NCI-H2081 treated with DMSO at 0.1 percent for 48 hours (cell line): Measurements from ENCODE around the gene HLCS.

Experiments used
- DNase-seq: peaks from one replicate; lab custom pipeline; 2025; lab: John Stamatoyannopoulos, UW

Gene HLCS

GRCh38 chr21:36722370-36723368 is 243.8 kb downstream of the HLCS start:
- no peak for DNase-seq

GRCh38 chr21:36721817-36722216 is 244.7 kb downstream of the HLCS start:
- no peak for DNase-seq

- no peak for DNase-seq
Observed at GRCh38 chr21:36719614-36720013, 246.9 kb downstream of the HLCS start.

DNA sequence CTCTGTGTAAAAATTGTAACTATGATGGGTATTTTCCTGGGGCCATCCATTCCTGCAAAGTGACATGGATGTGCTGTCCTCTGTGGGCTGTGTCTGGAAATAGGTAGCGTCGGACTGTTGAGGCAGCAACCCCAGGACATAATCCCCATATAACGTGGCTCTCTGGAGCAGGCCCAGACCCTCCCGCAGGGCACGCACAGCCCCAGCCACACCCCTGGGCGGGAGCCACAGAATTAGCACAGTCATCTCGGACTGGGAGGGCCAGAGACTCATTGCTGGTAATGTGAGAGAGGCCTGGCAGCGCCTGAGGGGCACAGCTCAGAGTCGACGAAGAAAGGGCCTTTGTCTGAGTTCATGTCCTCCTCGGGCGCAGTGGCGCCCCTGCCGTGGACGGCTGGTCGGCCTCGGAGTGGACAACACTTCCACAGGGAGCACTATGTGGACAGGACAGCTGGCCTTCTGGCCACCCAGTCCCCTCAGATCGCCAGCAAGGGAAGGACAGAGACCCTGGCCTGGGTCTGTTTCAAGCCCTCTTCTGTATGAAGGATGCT is 247.4 kb downstream of the HLCS start:
- DNase-seq = no peak

DNA sequence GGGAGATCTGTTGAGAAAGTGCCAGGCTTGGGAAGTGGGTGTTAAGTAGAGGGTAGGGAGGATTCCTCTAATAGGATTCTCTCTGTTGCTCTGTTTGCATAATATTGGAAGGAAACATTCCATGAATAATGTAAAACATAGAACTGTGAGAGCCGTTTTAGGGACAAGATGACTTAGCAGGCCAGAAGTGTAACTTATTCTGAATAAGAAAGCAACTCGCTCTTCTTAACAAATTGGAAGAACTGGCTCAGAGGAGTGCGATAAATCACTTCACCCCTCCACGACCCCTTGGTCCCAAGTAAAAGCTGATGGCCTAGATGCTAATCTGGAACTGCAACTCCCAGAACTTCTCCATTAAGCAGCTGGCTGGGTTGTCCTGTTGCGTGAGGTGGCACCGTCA is 248.5 kb downstream of the HLCS start:
- no peak for DNase-seq

DNA sequence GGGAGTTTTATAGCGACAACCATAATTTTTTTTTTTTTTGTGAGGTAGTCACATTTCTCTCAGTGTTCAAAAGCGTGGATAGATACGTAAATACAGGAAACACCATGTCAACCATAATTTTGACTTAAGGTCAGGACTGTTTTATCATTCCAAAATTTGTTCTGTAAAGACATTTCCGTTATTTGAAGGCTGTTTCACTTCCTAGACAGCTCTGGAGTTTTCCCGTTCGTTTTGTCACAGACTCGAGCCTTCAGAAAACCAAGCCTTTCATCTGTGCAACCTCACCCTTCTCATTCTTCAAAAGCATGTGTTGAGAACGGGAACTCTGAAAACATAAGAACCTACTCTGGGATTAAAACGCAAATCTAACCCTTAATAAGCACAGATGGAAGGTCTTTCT is 249.6 kb downstream of the HLCS start:
- DNase-seq = no peak

GRCh38 chr21:36716387-36716786 is 250.1 kb downstream of the HLCS start:
- DNase-seq = no peak

GRCh38 chr21:36713746-36714145 is 252.7 kb downstream of the HLCS start:
- DNase-seq = no peak

- no peak for DNase-seq
Observed at GRCh38 chr21:36710729-36711048, 255.8 kb downstream of the HLCS start.

DNA sequence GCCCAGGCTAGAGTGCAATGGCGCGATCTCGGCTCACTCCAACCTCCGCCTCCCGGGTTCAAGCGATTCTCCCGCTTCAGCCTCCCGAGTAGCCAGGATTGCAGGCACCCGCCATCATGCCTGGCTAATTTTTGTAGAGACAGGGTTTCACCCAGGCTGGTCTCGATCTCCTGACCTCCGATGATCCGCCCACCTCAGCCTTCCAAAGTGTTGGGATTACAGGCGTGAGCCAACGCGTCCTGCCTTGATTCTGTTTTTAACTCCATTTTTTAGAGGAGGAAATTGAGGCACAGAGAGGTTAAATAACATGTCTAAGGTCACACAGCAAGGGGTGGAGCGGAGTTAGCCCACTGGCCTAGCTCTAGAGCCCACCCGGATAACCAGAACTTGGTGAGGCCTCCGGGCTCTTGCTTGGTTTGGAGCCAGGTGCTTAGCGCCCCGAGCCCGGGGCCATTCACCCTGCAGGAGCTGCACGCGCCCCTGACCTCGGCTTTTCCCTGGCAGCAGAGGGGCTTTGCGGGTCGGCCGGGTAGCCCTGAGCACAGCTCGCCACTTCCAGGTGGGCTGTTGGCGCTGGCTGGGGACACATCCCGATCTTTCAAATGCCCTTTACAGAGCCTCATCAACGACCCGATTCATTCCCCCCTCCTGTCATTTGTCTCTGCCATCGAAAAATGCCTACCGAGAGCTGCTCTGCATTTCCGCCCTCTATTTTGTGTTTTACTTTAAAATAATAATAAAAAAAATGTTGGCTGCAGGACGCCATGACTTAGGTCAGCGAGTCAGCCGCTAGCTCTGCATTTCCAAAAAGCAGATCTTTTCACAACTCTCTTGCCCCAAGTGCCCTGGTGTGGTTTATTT is 256.4 kb downstream of the HLCS start:
- DNase-seq = no peak

GRCh38 chr21:36709030-36709867 is 257.2 kb downstream of the HLCS start:
- DNase-seq = no peak

DNA sequence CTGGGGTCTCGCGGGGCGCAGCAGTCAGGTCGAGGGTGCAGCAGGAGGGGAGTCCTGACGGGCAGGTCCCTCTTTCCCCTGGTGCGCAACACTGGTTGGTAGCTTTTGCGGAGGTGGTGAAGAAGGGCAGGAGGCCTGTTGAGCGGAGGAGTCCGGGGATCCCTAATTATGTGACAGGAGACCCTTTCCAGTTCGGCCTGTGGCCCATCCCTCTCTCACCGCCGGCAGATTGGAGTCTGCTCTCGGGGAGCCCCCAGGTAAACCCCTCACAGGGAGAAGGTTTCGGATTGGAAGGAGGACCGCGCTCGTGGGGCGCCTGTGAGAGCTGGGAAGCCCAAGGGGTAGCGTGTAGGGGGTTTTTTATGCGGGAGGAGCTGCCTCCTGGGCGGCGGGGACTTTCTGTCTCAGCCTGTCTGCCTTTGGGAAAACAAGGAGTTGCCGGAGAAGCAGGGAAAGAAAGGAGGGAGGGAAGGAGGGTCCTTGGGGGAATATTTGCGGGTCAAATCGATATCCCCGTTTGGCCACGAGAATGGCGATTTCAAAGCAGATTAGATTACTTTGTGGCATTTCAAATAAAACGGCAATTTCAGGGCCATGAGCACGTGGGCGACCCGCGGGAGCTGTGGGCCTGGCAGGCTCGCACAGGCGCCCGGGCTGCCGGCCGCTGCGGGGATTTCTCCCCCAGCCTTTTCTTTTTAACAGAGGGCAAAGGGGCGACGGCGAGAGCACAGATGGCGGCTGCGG is 258.0 kb downstream of the HLCS start:
- DNase-seq = no peak

- no peak for DNase-seq
Observed at GRCh38 chr21:36707763-36708285, 258.6 kb downstream of the HLCS start.

- DNase-seq = no peak
Observed at GRCh38 chr21:36706951-36707762, 259.3 kb downstream of the HLCS start.

- DNase-seq = no peak
Observed at GRCh38 chr21:36706482-36706852, 260.0 kb downstream of the HLCS start.

- no peak for DNase-seq
Observed at GRCh38 chr21:36705679-36706481, 260.6 kb downstream of the HLCS start.

GRCh38 chr21:36704958-36705678 is 261.4 kb downstream of the HLCS start:
- DNase-seq = no peak

DNA sequence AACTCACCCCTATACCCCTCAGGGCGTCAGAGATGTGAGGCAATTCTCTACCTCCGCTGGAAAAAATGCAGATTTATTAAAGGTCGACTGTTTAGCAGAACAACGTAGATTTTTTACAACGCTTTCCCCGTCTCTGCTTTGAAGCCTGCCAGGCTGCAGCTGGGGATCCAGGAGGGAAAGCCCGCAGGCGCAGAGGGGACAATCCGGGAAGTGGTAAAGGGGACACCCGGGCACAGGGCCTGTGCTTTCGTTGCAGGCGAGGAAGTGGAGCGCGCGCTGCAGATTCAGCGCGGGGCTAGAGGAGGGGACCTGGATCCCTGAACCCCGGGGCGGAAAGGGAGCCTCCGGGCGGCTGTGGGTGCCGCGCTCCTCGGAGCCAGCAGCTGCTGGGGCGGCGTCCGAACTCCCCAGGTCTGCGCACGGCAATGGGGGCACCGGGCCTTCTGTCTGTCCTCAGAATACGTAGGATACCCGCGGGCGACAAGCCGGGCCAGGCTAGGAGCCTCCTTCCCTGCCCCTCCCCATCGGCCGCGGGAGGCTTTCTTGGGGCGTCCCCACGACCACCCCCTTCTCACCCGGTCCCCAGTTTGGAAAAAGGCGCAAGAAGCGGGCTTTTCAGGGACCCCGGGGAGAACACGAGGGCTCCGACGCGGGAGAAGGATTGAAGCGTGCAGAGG is 262.1 kb downstream of the HLCS start:
- no peak for DNase-seq
